HEK293 (cell line): ENCODE measurements around the gene ARHGAP42.

Source experiments
- CTCF ChIP-seq: fragments of 450-650 bp; formaldehyde crosslinking; IDR thresholded peaks from 2 replicates; pipeline ENCODE4 v1.5.1; 2016; ENCODE audit warnings: missing biosample characterization, missing genetic modification characterization
- GLI2 ChIP-seq: fragments of 450-650 bp; formaldehyde crosslinking; IDR thresholded peaks from 2 replicates; pipeline ENCODE4; 2017; ENCODE audit warnings: missing biosample characterization, missing genetic modification characterization, low read depth, borderline replicate concordance
- GLIS2 ChIP-seq: fragments of 450-650 bp; formaldehyde crosslinking; IDR thresholded peaks from 2 replicates; pipeline ENCODE4 v1.5.1; 2016; ENCODE audit warnings: missing biosample characterization, missing genetic modification characterization
- KLF1 ChIP-seq: fragments of 450-650 bp; formaldehyde crosslinking; IDR thresholded peaks from 2 replicates; pipeline ENCODE4 v1.5.1; 2016; ENCODE audit warnings: missing biosample characterization, missing genetic modification characterization
- MEIS1 ChIP-seq: sonication (generic); formaldehyde crosslinking; IDR thresholded peaks from 2 replicates; pipeline ENCODE4 v1.8.1; 2022; ENCODE audit warnings: missing genetic modification reagents, mild to moderate bottlenecking, borderline replicate concordance
- PBX3 ChIP-seq: sonication (generic); formaldehyde crosslinking; IDR thresholded peaks from 2 replicates; pipeline ENCODE4 v1.8.1; 2022; ENCODE audit warnings: mild to moderate bottlenecking, moderate library complexity, missing genetic modification reagents
- PRDM2 ChIP-seq: fragments of 450-650 bp; formaldehyde crosslinking; IDR thresholded peaks from 2 replicates; pipeline ENCODE4 v1.5.1; 2016; ENCODE audit warnings: missing biosample characterization, missing genetic modification characterization, borderline replicate concordance
- SP3 ChIP-seq: fragments of 450-650 bp; formaldehyde crosslinking; IDR thresholded peaks from 2 replicates; pipeline ENCODE4 v1.5.1; 2016; ENCODE audit warnings: missing biosample characterization, missing genetic modification characterization
- SP7 ChIP-seq: fragments of 450-650 bp; formaldehyde crosslinking; IDR thresholded peaks from 2 replicates; pipeline ENCODE4 v1.5.1; 2016; ENCODE audit warnings: missing biosample characterization, missing genetic modification characterization
- TRIM28 ChIP-seq: IDR thresholded peaks from 2 replicates; pipeline ENCODE4 v1.6.1; 2011; ENCODE audit warnings: low read length, control low read depth, borderline replicate concordance
- ZBTB1 ChIP-seq: fragments of 450-650 bp; formaldehyde crosslinking; IDR thresholded peaks from 2 replicates; pipeline ENCODE4 v1.5.1; 2016; ENCODE audit warnings: missing biosample characterization, missing genetic modification characterization
- ZBTB7A ChIP-seq: fragments of 450-650 bp; formaldehyde crosslinking; IDR thresholded peaks from 2 replicates; pipeline ENCODE4 v1.5.1; 2016; ENCODE audit warnings: low read depth, missing biosample characterization, missing genetic modification characterization
- ZNF112 ChIP-seq: fragments of 450-650 bp; formaldehyde crosslinking; IDR thresholded peaks from 2 replicates; pipeline ENCODE4 v1.5.0; 2017; ENCODE audit warnings: missing biosample characterization, missing genetic modification characterization
- ZNF155 ChIP-seq: fragments of 450-650 bp; formaldehyde crosslinking; IDR thresholded peaks from 2 replicates; pipeline ENCODE4 v1.5.1; 2016; ENCODE audit warnings: missing biosample characterization, missing genetic modification characterization
- ZNF248 ChIP-seq: fragments of 450-650 bp; formaldehyde crosslinking; IDR thresholded peaks from 2 replicates; pipeline ENCODE4 v1.5.1; 2017; ENCODE audit warnings: missing biosample characterization, missing genetic modification characterization
- ZNF292 ChIP-seq: fragments of 450-650 bp; formaldehyde crosslinking; IDR thresholded peaks from 2 replicates; pipeline ENCODE4 v1.5.1; 2016; ENCODE audit warnings: low read depth, missing biosample characterization, missing genetic modification characterization, borderline replicate concordance
- ZNF350 ChIP-seq: fragments of 450-650 bp; formaldehyde crosslinking; IDR thresholded peaks from 2 replicates; pipeline ENCODE4 v1.5.0; 2017; ENCODE audit warnings: missing biosample characterization, mild to moderate bottlenecking, missing genetic modification characterization
- ZNF354C ChIP-seq: fragments of 450-650 bp; formaldehyde crosslinking; IDR thresholded peaks from 2 replicates; pipeline ENCODE4 v1.5.1; 2016; ENCODE audit warnings: missing biosample characterization, missing genetic modification characterization, low read depth, borderline replicate concordance
- ZNF362 ChIP-seq: fragments of 450-650 bp; formaldehyde crosslinking; IDR thresholded peaks from 2 replicates; pipeline ENCODE4 v1.5.1; 2016; ENCODE audit warnings: missing biosample characterization, missing genetic modification characterization
- ZNF529 ChIP-seq: fragments of 450-650 bp; formaldehyde crosslinking; IDR thresholded peaks from 2 replicates; pipeline ENCODE4 v1.5.1; 2017; ENCODE audit warnings: missing genetic modification characterization, missing biosample characterization; ENCODE audit not compliant: insufficient replicate concordance
- ZNF530 ChIP-seq: fragments of 450-650 bp; formaldehyde crosslinking; IDR thresholded peaks from 2 replicates; pipeline ENCODE4 v1.5.1; 2016; ENCODE audit warnings: low read depth, missing biosample characterization, missing genetic modification characterization
- ZNF548 ChIP-seq: fragments of 450-650 bp; formaldehyde crosslinking; IDR thresholded peaks from 2 replicates; pipeline ENCODE4 v1.5.1; 2016; ENCODE audit warnings: missing biosample characterization, missing genetic modification characterization
- ZNF624 ChIP-seq: fragments of 450-650 bp; formaldehyde crosslinking; IDR thresholded peaks from 2 replicates; pipeline ENCODE4 v1.5.1; 2017; ENCODE audit warnings: missing biosample characterization, missing genetic modification characterization
- ZNF664 ChIP-seq: fragments of 450-650 bp; formaldehyde crosslinking; IDR thresholded peaks from 2 replicates; pipeline ENCODE4 v1.5.1; 2016; ENCODE audit warnings: missing biosample characterization, missing genetic modification characterization
- ZNF747 ChIP-seq: fragments of 450-650 bp; formaldehyde crosslinking; IDR thresholded peaks from 2 replicates; pipeline ENCODE4 v1.5.1; 2016; ENCODE audit warnings: missing biosample characterization, missing genetic modification characterization
- ZNF785 ChIP-seq: fragments of 450-650 bp; formaldehyde crosslinking; IDR thresholded peaks from 2 replicates; pipeline ENCODE4 v1.5.1; 2016; ENCODE audit warnings: missing biosample characterization, missing genetic modification characterization
- ZSCAN18 ChIP-seq: fragments of 450-650 bp; formaldehyde crosslinking; IDR thresholded peaks from 2 replicates; pipeline ENCODE4 v1.5.1; 2016; ENCODE audit warnings: missing biosample characterization, missing genetic modification characterization
- ZSCAN23 ChIP-seq: fragments of 450-650 bp; formaldehyde crosslinking; IDR thresholded peaks from 2 replicates; pipeline ENCODE4 v1.5.1; 2016; ENCODE audit warnings: missing biosample characterization, missing genetic modification characterization

The ARHGAP42 gene

GRCh38 chr11:100918551-100919500, 231.7 kb downstream of the ARHGAP42 start (continued):
- TF ChIP-seq PRDM2 (no peak), CTCF (tag by site-specific recombination) (no peak), SP7 (tag by site-specific recombination) (0 out of 2 replicates have a peak, but pooled peaks have one; percentile 7), ZNF747 (tag by site-specific recombination) (no peak), ZSCAN18 (tag by site-specific recombination) (no peak), ZNF248 (tag by site-specific recombination) (no peak), ZNF350 (no peak), ZBTB7A (tag by site-specific recombination) (no peak), ZBTB1 (tag by site-specific recombination) (no peak), ZNF530 (no peak), ZNF529 (tag by site-specific recombination) (no peak), ZNF362 (tag by site-specific recombination) (0 out of 2 replicates have a peak, but pooled peaks have one; percentile 19), ZNF354C (no peak), GLI2 (tag by site-specific recombination) (no peak), ZNF155 (tag by site-specific recombination) (no peak), ZSCAN23 (tag by site-specific recombination) (no peak), ZNF292 (tag by site-specific recombination) (no peak), SP3 (tag by site-specific recombination) (no peak), GLIS2 (tag by site-specific recombination) (no peak), KLF1 (tag by site-specific recombination) (no peak), MEIS1 (CRISPR knock-in tag) (no peak), ZNF112 (tag by site-specific recombination) (no peak), ZNF624 (tag by site-specific recombination) (no peak), ZNF664 (tag by site-specific recombination) (no peak), PBX3 (no peak), ZNF785 (tag by site-specific recombination) (no peak), TRIM28 (0 out of 2 replicates have a peak, but pooled peaks have one; percentile 15), ZNF548 (tag by site-specific recombination) (no peak)
